Karpas-422 (cell line): ENCODE results near the gene PPHLN1. TPM values are rescaled to one million over a fixed set of nuclear protein-coding genes. Genes with fewer than 3 reads are reported as not detected.
"Not testable (repeated sequence)": the region's sequence is repeated elsewhere in the genome, so short reads cannot be mapped to it uniquely, and the experiment has no call there.

Source experiments
- DNase-seq: peaks from one replicate; pipeline ENCODE4 v3.0.0-alpha.2; 2015
- H2AFZ ChIP-seq: fragments of 200-600 bp; sonication (generic); 2 replicates; pipeline ENCODE4 v1.6.1; 2014; ENCODE audit warnings: antibody characterized with exemption, low read length, mixed read lengths
- H3K27ac ChIP-seq: fragments of 200-600 bp; sonication (generic); 2 replicates; pipeline ENCODE4 v1.5.1; 2014; ENCODE audit warnings: mild to moderate bottlenecking, low read length, moderate library complexity
- H3K27me3 ChIP-seq: fragments of 200-600 bp; sonication (generic); 2 replicates; pipeline ENCODE4 v1.6.1; 2014; ENCODE audit warnings: low read length, mixed read lengths
- H3K36me3 ChIP-seq: fragments of 200-600 bp; sonication (generic); 2 replicates; pipeline ENCODE4 v1.6.1; 2014; ENCODE audit warnings: low read length, mixed read lengths; ENCODE audit not compliant: insufficient read depth
- H3K4me1 ChIP-seq: fragments of 200-600 bp; sonication (generic); 2 replicates; pipeline ENCODE4 v1.6.1; 2014; ENCODE audit warnings: mild to moderate bottlenecking, low read length, mixed read lengths
- H3K4me2 ChIP-seq: fragments of 200-600 bp; sonication (generic); 2 replicates; pipeline ENCODE4 v1.6.1; 2014; ENCODE audit warnings: low read length, low read depth, mild to moderate bottlenecking; ENCODE audit not compliant: poor library complexity, severe bottlenecking
- H3K4me3 ChIP-seq: fragments of 200-600 bp; sonication (generic); 2 replicates; pipeline ENCODE4 v1.5.1; 2014; ENCODE audit warnings: mild to moderate bottlenecking, antibody characterized with exemption, low read length, mixed read lengths
- H3K79me2 ChIP-seq: fragments of 200-600 bp; sonication (generic); 2 replicates; pipeline ENCODE4 v1.6.1; 2014; ENCODE audit warnings: mild to moderate bottlenecking, low read length, mixed read lengths
- H3K9ac ChIP-seq: fragments of 200-600 bp; sonication (generic); 2 replicates; pipeline ENCODE4 v1.6.0; 2014; ENCODE audit warnings: low read length
- H3K9me2 ChIP-seq: fragments of 200-600 bp; sonication (generic), shearing (Covaris generic); replicated peaks from 2 replicates; pipeline ENCODE4 v1.6.0; 2014; ENCODE audit warnings: mild to moderate bottlenecking, low read length, moderate library complexity; ENCODE audit not compliant: insufficient read depth
- H3K9me3 ChIP-seq: fragments of 300-700, 200-600 bp; sonication (generic); 2 replicates; pipeline ENCODE4 v1.6.1; 2014; ENCODE audit warnings: low read length, mixed read lengths
- H4K20me1 ChIP-seq: fragments of 200-600 bp; sonication (generic); 2 replicates; pipeline ENCODE4 v1.6.1; 2014; ENCODE audit warnings: mild to moderate bottlenecking, antibody characterized with exemption, low read length, low read depth; ENCODE audit not compliant: insufficient read depth
- total RNA-seq: library from RNA; depleted of rRNA; stranded (reverse); fragments of >200 nt; shearing (Covaris generic); gene quantifications from 2 replicates; pipeline ENCODE4 v1.2.3, GENCODE V29; 2014; ENCODE audit warnings: low replicate concordance

PPHLN1 gene
- total RNA-seq, 1 experiment from 2014 or later, result 174 TPM

- peaks cover 65% of the 10 kb centered on the region for H3K79me2 ChIP-seq
- H3K27me3 ChIP-seq, result no peaks in the 10 kb centered on the region
- no peaks in the 10 kb centered on the region for H3K9me2 ChIP-seq
- H4K20me1 ChIP-seq, result peaks cover 13% of the 10 kb centered on the region
- 0 out of 2 replicates have a peak, but pooled peaks cover 5% of the 10 kb centered on the region for H3K36me3 ChIP-seq
- H3K4me1 ChIP-seq, result peaks cover 32% of the 10 kb centered on the region
- peak overlapping the region; percentile 89 for H3K4me2 ChIP-seq
- H3K27ac ChIP-seq, result peak overlapping the region; percentile 71
- H3K9me3 ChIP-seq, result no peaks in the 10 kb centered on the region
- peak overlapping the region; percentile 62; the same call in 1 of the 2 replicates for H2AFZ ChIP-seq
- H3K4me3 ChIP-seq, result peak overlapping the region; percentile 73
- no peak for DNase-seq
- H3K9ac ChIP-seq, result peak overlapping the region; percentile 81
Measured at GRCh38 chr12:42325326-42325652, 678 bp upstream of the PPHLN1 start.

GRCh38 chr12:42326541-42327226, 717 bp downstream of the PPHLN1 start:
- peaks cover 41% of the 10 kb centered on the region for H3K4me1 ChIP-seq
- no peaks in the 10 kb centered on the region for H3K9me2 ChIP-seq
- H3K27ac ChIP-seq, result peak overlapping the region; percentile 71
- DNase-seq, result peak; percentile 66
- peak overlapping the region; percentile 89 for H3K4me2 ChIP-seq
- H2AFZ ChIP-seq, result no peak overlapping the region
- H4K20me1 ChIP-seq, result peaks cover 21% of the 10 kb centered on the region
- 0 out of 2 replicates have a peak, but pooled peaks cover 5% of the 10 kb centered on the region for H3K36me3 ChIP-seq
- no peaks in the 10 kb centered on the region for H3K27me3 ChIP-seq
- peak overlapping the region; percentile 81 for H3K9ac ChIP-seq
- peaks cover 77% of the 10 kb centered on the region for H3K79me2 ChIP-seq
- peak overlapping the region; percentile 73 for H3K4me3 ChIP-seq
- H3K9me3 ChIP-seq, result no peaks in the 10 kb centered on the region

GRCh38 chr12:42327227-42327590, 1.2 kb downstream of the PPHLN1 start:
- no peaks in the 10 kb centered on the region for H3K9me3 ChIP-seq
- peaks cover 46% of the 10 kb centered on the region for H3K4me1 ChIP-seq

GRCh38 chr12:42330097-42330496, 4.1 kb downstream of the PPHLN1 start:
- Histone ChIP-seq H3K4me1 (peaks cover 52% of the 10 kb centered on the region), H3K79me2 (peaks cover 95% of the 10 kb centered on the region), H4K20me1 (peaks cover 41% of the 10 kb centered on the region)
- H3K9me3 ChIP-seq, H3K4me2 ChIP-seq, H3K9ac ChIP-seq, H3K4me3 ChIP-seq, H3K9me2 ChIP-seq, H2AFZ ChIP-seq, DNase-seq, H3K36me3 ChIP-seq, H3K27ac ChIP-seq, H3K27me3 ChIP-seq: not testable (repeated sequence)

More at GRCh38 chr12:42327227-42327590, 1.2 kb downstream of the PPHLN1 start:
- Histone ChIP-seq H3K27me3 (no peaks in the 10 kb centered on the region), H3K4me3 (peak overlapping the region; percentile 73), H3K36me3 (0 out of 2 replicates have a peak, but pooled peaks cover 5% of the 10 kb centered on the region), H3K27ac (peak overlapping the region; percentile 71), H4K20me1 (peaks cover 26% of the 10 kb centered on the region), H3K9me2 (no peaks in the 10 kb centered on the region), H3K4me2 (peak overlapping the region; percentile 89), H3K79me2 (peaks cover 82% of the 10 kb centered on the region), H3K9ac (peak overlapping the region; percentile 81), H2AFZ (no peak overlapping the region)
- DNase-seq, result no peak

- H3K79me2 ChIP-seq, result peaks cover 95% of the 10 kb centered on the region
- H3K27me3 ChIP-seq, result no peaks in the 10 kb centered on the region
- H3K27ac ChIP-seq, result peak overlapping the region; percentile 37
- peaks cover 33% of the 10 kb centered on the region for H4K20me1 ChIP-seq
- H3K36me3 ChIP-seq, result peaks cover 20% of the 10 kb centered on the region
- peak overlapping the region; percentile 28 for H3K4me2 ChIP-seq
- DNase-seq, result peak; percentile 85
- no peaks in the 10 kb centered on the region for H3K9me2 ChIP-seq
- peaks cover 42% of the 10 kb centered on the region for H3K4me1 ChIP-seq
- no peak overlapping the region for H3K9ac ChIP-seq
- no peaks in the 10 kb centered on the region for H3K9me3 ChIP-seq
- H2AFZ ChIP-seq, result no peak overlapping the region
- no peak overlapping the region for H3K4me3 ChIP-seq
Measured at GRCh38 chr12:42332301-42333285, 6.6 kb downstream of the PPHLN1 start.

GRCh38 chr12:42336286-42336685, 10.3 kb downstream of the PPHLN1 start:
- Histone ChIP-seq H3K36me3 (peaks cover 44% of the 10 kb centered on the region), H3K9ac (no peak overlapping the region), H3K4me3 (no peak overlapping the region), H2AFZ (no peak overlapping the region), H3K9me3 (no peaks in the 10 kb centered on the region), H3K27ac (no peak overlapping the region), H3K4me2 (no peak overlapping the region), H3K4me1 (peaks cover 24% of the 10 kb centered on the region), H3K27me3 (no peaks in the 10 kb centered on the region), H3K79me2 (peaks cover 97% of the 10 kb centered on the region), H4K20me1 (peaks cover 24% of the 10 kb centered on the region), H3K9me2 (no peaks in the 10 kb centered on the region)
- DNase-seq, result no peak

GRCh38 chr12:42338280-42338679, 12.3 kb downstream of the PPHLN1 start:
- H3K9me2 ChIP-seq, result no peaks in the 10 kb centered on the region
- no peak overlapping the region for H3K4me2 ChIP-seq
- no peak overlapping the region for H2AFZ ChIP-seq
- H3K9me3 ChIP-seq, result no peaks in the 10 kb centered on the region
- H3K4me3 ChIP-seq, result no peak overlapping the region
- peaks cover 17% of the 10 kb centered on the region for H4K20me1 ChIP-seq
- no peak overlapping the region for H3K27ac ChIP-seq
- H3K79me2 ChIP-seq, result peaks cover 97% of the 10 kb centered on the region
- peaks cover 56% of the 10 kb centered on the region for H3K36me3 ChIP-seq
- peaks cover 5% of the 10 kb centered on the region for H3K4me1 ChIP-seq
- DNase-seq, result no peak
- no peaks in the 10 kb centered on the region for H3K27me3 ChIP-seq
- H3K9ac ChIP-seq, result no peak overlapping the region

- Histone ChIP-seq H3K9me3 (no peaks in the 10 kb centered on the region), H3K9ac (no peak overlapping the region), H3K4me3 (no peak overlapping the region), H3K4me1 (peaks cover 10% of the 10 kb centered on the region; the same call in 1 of the 2 replicates), H3K79me2 (peaks cover 99% of the 10 kb centered on the region), H3K4me2 (no peak overlapping the region), H3K36me3 (peaks cover 66% of the 10 kb centered on the region), H3K27ac (no peak overlapping the region), H3K9me2 (no peaks in the 10 kb centered on the region), H4K20me1 (peaks cover 8% of the 10 kb centered on the region), H2AFZ (no peak overlapping the region), H3K27me3 (no peaks in the 10 kb centered on the region)
- DNase-seq, result no peak
Measured at GRCh38 chr12:42342028-42342427, 16.1 kb downstream of the PPHLN1 start.
